NCI-H2107 (cell line): ENCODE data around the gene CDH18.
"Not testable (repeated sequence)": the region's sequence is repeated elsewhere in the genome, so short reads cannot be mapped to it uniquely, and the experiment has no call there.

Source experiments
- DNase-seq: peaks from one replicate; lab custom pipeline; 2025; lab: John Stamatoyannopoulos, UW

Gene CDH18

GRCh38 chr5:19859020-19859419, 129.0 kb downstream of the CDH18 start:
- no peak for DNase-seq

GRCh38 chr5:19855931-19856330, 132.1 kb downstream of the CDH18 start:
- DNase-seq, result no peak

- DNase-seq, result no peak
These were observed 132.5 kb downstream of the CDH18 start for GRCh38 chr5:19855453-19855852.

- no peak for DNase-seq
These were observed 133.0 kb downstream of the CDH18 start for GRCh38 chr5:19855031-19855430.

- DNase-seq, result no peak
These were observed 134.3 kb downstream of the CDH18 start for GRCh38 chr5:19853616-19854240.

- DNase-seq, result no peak
These were observed 150.3 kb downstream of the CDH18 start for GRCh38 chr5:19837536-19838174.

- DNase-seq, result no peak
These were observed 152.6 kb downstream of the CDH18 start for GRCh38 chr5:19835442-19835841.

DNA sequence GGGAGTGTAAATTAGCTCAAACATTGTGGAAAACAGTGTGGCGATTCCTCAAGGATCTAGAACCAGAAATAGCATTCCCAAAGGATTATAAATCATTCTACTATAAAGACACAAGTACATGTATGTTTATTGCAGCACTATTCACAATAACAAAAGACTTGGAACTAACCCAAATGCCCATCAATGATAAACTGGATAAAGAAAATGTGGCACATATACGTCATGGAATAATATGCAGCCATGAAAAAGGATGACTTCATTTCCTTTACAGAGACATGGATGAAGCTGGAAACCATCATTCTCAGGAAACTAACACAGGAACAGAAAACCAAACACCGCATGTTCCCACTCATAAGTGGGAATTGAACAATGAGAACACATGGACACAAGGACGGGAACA, 175.3 kb downstream of the CDH18 start:
- not testable (repeated sequence) for DNase-seq

DNA sequence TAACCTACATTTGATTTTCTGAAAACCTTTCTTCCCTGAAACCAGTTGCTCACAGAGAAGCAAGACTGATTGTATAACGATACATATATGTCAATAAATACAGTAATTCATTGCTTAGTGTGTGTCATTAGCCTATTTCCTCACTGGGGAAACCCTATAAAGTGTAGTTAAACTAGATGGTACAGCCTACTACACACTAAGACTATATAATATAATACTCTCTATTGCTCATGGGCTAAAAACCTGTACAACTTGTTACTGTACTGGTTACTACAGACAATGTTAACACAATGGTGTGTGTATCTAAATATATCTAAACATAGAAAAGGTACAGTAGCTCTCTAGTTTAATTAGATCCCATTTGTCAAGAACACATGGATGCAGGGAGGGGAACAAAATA, 181.2 kb downstream of the CDH18 start:
- DNase-seq, result no peak

DNA sequence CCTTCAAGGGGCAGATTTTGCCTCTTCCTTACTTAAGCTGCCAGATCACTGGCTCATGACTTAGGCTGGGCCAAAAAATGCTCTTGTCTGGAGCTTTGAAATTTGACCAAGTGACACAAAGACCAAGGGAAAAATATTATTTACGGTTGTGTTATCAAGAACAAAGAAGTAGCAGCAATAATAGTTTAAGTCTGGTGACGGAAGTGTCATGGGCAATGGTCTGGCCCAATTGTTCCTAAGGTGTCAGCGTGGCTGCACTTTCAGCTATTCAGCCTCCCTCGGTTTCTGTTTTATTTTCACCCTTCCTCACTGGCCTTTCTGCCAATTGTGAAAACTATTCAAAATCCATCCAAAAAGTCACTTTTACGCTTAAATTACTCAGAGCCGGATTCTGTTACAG, 185.3 kb downstream of the CDH18 start:
- DNase-seq, result no peak

- no peak for DNase-seq
These were observed 192.8 kb downstream of the CDH18 start for GRCh38 chr5:19795218-19795617.

DNA sequence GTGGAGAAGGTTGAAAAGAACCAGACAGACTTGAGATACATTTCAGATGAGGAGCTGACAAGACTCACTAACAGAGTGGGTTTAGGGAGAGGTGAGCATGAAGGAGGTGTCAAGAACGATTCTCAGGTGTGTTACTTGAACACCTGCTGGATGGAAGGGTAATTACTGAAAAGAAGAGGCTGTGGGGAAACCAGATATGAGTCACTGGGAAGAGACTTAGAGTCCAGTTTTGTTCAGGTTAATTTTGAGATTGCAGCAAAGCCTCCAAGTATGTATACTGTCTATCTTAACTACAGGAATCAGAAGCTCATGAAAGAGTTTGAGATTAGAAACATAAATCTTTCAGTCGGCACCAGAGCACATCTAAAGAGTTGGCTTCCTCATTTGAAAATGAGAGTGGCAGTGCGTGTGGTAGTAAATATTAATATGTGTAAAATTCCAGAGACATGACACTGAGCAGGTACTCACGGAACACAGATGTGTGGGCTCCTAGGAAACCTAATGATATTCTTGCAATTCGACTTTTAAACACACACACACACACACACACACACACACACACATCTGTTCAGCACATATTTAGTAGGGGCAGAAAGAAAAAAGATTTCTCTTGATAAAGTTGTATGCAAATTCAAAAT, 197.1 kb downstream of the CDH18 start:
- no peak for DNase-seq

DNA sequence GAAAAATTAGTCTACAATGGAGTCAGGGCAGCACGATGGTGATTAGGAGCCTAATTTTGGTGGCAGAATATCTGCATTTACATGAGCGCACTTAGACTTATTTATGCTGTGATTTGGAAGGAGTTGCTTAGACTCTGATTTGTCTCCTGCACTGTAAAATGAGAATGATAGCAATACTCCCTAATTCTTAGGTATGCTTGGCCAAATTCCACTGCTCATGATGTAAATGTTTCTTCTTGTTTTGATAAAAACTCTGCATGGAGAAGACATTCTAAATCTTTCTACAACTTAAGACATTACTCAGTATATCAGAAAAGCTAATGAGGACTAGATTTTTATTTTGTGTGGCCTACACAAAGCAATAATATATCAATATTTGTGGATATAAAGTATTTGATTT, 205.4 kb downstream of the CDH18 start:
- no peak for DNase-seq

- no peak for DNase-seq
These were observed 210.6 kb downstream of the CDH18 start for GRCh38 chr5:19777363-19777762.

GRCh38 chr5:19776886-19777285, 211.1 kb downstream of the CDH18 start:
- DNase-seq, result not testable (repeated sequence)

- DNase-seq, result no peak
These were observed 216.7 kb downstream of the CDH18 start for GRCh38 chr5:19771174-19771835.

DNA sequence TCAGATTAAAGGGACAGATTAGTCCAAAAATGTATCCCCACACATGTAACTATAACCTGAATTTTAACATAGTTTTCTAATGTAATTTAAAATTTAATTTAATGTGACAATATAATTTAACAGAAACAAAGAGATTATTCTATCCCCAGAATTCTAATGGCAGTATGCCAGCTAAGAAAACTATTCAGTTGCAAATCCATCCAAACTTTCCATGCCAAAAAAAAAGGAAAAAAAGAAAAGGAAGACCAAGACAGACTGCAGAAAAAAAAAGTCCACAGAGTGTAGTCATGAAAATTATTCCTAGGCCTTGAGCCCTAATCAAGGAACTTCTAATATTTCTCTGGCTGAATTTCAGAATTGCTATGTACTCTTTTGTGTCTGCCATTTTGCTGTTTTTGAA, 217.6 kb downstream of the CDH18 start:
- DNase-seq, result no peak

- DNase-seq, result no peak
These were observed 220.0 kb downstream of the CDH18 start for GRCh38 chr5:19767987-19768386.

DNA sequence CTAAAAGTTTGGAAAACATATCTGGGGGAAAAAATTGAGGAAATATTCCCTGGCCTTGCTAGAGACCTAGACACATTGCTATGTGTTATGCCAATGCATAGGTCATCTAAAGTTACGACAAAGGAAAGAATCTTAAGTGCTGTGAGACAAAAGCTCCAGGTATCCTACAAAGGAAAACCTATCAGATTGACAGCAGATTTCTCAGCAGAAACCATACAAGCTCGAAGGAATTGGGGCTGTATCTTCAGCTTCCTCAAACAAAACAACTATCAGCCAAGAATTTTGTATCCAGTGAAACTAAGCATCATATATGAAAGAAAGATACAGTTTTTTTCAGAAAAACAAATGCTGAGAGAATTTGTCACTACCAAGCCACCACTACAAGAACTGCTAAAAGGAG, 234.4 kb downstream of the CDH18 start:
- no peak for DNase-seq

- DNase-seq, result no peak
These were observed 236.7 kb downstream of the CDH18 start for GRCh38 chr5:19751326-19751725.

- DNase-seq, result no peak
These were observed 242.8 kb downstream of the CDH18 start for GRCh38 chr5:19745247-19745646.

- DNase-seq, result no peak
These were observed 248.3 kb downstream of the CDH18 start for GRCh38 chr5:19739671-19740070.

DNA sequence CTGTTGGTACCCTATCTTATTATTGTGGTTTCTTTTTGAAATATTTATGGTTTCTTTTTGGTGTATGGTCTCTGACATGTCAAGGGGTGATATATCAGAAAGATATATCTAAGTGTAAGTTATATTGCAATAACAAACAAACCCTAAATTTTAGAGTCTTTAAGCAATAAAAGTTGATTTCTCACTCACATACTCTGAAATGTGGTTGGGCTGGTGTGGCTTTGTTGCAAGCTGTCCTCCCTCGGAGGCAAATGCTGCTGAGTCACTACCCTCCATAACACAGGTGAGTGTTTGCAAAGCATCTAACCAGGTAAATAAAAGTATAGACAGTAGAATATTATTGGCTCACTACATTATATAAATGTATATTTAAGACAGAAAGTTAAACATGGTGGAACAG, 253.2 kb downstream of the CDH18 start:
- no peak for DNase-seq
